ENCODE results near the gene DOCK9. TPM values are rescaled to one million over a fixed set of nuclear protein-coding genes. Genes with fewer than 3 reads are reported as not detected.

The DOCK9 gene
- polyA plus RNA-seq, 1 donor (not counting 4 experiments of a cell fraction or from before 2014, with no cell fraction given): 110 TPM

GRCh38 chr13:98930151-98930591 is 47.7 kb downstream of the DOCK9 start:
- no peak overlapping the region for H2AFZ ChIP-seq (ENCODE audit: control insufficient read depth, low read length)
- peaks cover 0 to 1% of the 10 kb centered on the region in 2 experiments for H3K36me3 ChIP-seq (ENCODE audit: control insufficient read depth in 2 of 2, extremely low read depth in 1 of 2, insufficient read depth in 2 of 2, low read length in 2 of 2)
- no peak overlapping the region for H3K4me2 ChIP-seq (ENCODE audit: control insufficient read depth, extremely low read depth, insufficient read depth, low read depth, low read length)
- no peak for FAIRE-seq
- H3K27me3 ChIP-seq (ENCODE audit: control insufficient read depth, extremely low read depth, insufficient read depth, low read length): no peaks in the 10 kb centered on the region
- no peak for TF ChIP-seq EZH2 (IDR thresholded peaks at IDR 0.05; ENCODE audit: low read length)
- TF ChIP-seq, protein P1, sequence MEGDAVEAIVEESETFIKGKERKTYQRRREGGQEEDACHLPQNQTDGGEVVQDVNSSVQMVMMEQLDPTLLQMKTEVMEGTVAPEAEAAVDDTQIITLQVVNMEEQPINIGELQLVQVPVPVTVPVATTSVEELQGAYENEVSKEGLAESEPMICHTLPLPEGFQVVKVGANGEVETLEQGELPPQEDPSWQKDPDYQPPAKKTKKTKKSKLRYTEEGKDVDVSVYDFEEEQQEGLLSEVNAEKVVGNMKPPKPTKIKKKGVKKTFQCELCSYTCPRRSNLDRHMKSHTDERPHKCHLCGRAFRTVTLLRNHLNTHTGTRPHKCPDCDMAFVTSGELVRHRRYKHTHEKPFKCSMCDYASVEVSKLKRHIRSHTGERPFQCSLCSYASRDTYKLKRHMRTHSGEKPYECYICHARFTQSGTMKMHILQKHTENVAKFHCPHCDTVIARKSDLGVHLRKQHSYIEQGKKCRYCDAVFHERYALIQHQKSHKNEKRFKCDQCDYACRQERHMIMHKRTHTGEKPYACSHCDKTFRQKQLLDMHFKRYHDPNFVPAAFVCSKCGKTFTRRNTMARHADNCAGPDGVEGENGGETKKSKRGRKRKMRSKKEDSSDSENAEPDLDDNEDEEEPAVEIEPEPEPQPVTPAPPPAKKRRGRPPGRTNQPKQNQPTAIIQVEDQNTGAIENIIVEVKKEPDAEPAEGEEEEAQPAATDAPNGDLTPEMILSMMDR (optimal IDR thresholded peaks at IDR 0.05 in 1 of 3, IDR thresholded peaks at IDR 0.05 in 1 of 3, conservative IDR thresholded peaks at IDR 0.05 in 1 of 3; ENCODE audit: extremely low read depth in 1 of 3, insufficient read depth in 2 of 3, low read length in 3 of 3): no peak
- DNase-seq (ENCODE audit: low read depth, low spot score): no peak
- H3K27ac ChIP-seq (ENCODE audit: control insufficient read depth, insufficient read depth, low read length): no peak overlapping the region
- no peak overlapping the region for H3K4me3 ChIP-seq (ENCODE audit: control insufficient read depth in 2 of 3, extremely low read depth in 1 of 3, insufficient read depth in 2 of 3, low read depth in 1 of 3, low read length in 3 of 3)
- no peaks in the 10 kb centered on the region for H4K20me1 ChIP-seq (ENCODE audit: control insufficient read depth, extremely low read depth, insufficient read depth, low read length)
- H3K4me1 ChIP-seq (ENCODE audit: control insufficient read depth, extremely low read depth, insufficient read depth, low read length): no peaks in the 10 kb centered on the region
- no peaks in the 10 kb centered on the region for H3K9me1 ChIP-seq (ENCODE audit: control insufficient read depth, extremely low read depth, insufficient read depth, low read length)
- no peaks in the 10 kb centered on the region for H3K9me3 ChIP-seq (ENCODE audit: control insufficient read depth, low read depth, low read length)
- H3K9ac ChIP-seq (ENCODE audit: control insufficient read depth, extremely low read depth, insufficient read depth, low read length): no peak overlapping the region
- dilution Hi-C loops (cut with MboI; ENCODE audit: extremely low pct_ligation_motif_present, low sequenced_read_pairs): no loop called here
- H3K79me2 ChIP-seq (ENCODE audit: control insufficient read depth, insufficient read depth, low read length): peaks cover 31% of the 10 kb centered on the region

DNA sequence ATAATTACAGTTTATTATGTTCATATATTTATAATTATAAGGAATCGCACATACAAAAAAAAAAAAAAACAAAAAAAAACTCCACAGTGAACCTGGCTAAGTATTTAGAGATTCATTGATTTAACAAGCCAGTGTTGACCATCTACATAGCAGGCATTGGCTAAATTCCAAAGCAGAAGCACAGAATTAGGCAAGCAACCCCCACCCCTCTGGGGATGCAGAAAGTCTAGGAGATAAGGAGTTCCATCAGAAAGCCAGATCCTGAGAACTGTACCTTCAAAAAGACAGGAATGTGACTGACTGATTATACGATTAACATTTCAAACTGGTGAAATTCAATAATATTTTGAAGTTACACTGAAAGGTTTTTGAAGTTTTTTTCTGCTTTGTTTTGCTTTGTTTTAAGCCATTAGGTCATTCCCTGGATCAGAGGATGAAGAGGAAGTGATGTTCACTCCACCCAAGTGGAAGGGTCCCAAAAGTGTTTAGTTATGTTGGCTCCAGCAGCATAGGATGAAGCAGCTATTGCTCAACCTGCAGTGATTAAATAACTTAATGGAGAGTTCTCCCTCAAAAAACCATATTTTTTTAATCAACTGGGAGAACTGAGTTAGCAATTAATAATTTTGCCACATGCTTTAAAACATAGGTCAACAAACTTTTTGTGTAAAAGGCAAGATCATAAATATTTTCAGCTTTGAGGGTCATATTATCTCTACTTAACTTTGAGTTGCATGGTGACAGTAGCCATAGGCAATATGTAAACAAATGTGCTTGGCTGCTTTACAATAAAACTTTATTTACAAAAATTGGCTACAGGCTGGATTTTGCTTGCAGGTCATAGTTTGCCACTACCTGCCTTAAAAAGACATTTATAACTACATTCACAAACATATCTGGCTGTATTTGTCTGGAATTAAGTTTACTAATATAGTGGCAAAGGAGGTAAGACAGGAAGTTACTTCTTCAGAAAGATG is 49.6 kb downstream of the DOCK9 start:
- Histone ChIP-seq H3K27me3 (ENCODE audit: control insufficient read depth, extremely low read depth, insufficient read depth, low read length) (no peaks in the 10 kb centered on the region), H3K79me2 (ENCODE audit: control insufficient read depth, insufficient read depth, low read length) (peaks cover 17% of the 10 kb centered on the region), H3K9ac (ENCODE audit: control insufficient read depth, extremely low read depth, insufficient read depth, low read length) (no peak overlapping the region), H3K9me3 (ENCODE audit: control insufficient read depth, low read depth, low read length) (no peaks in the 10 kb centered on the region), H3K27ac (ENCODE audit: control insufficient read depth, insufficient read depth, low read length) (no peak overlapping the region), H3K4me1 (ENCODE audit: control insufficient read depth, extremely low read depth, insufficient read depth, low read length) (no peaks in the 10 kb centered on the region), H3K9me1 (ENCODE audit: control insufficient read depth, extremely low read depth, insufficient read depth, low read length) (no peaks in the 10 kb centered on the region), H3K4me2 (ENCODE audit: control insufficient read depth, extremely low read depth, insufficient read depth, low read depth, low read length) (no peak overlapping the region), H3K36me3 (ENCODE audit: control insufficient read depth in 2 of 2, extremely low read depth in 1 of 2, insufficient read depth in 2 of 2, low read length in 2 of 2) (peaks cover 4% of the 10 kb centered on the region in 2 experiments), H2AFZ (ENCODE audit: control insufficient read depth, low read length) (no peak overlapping the region), H3K4me3 (ENCODE audit: control insufficient read depth in 2 of 3, extremely low read depth in 1 of 3, insufficient read depth in 2 of 3, low read depth in 1 of 3, low read length in 3 of 3) (no peak overlapping the region), H4K20me1 (ENCODE audit: control insufficient read depth, extremely low read depth, insufficient read depth, low read length) (no peaks in the 10 kb centered on the region)
- TF ChIP-seq, protein P1 (optimal IDR thresholded peaks at IDR 0.05 in 1 of 3, IDR thresholded peaks at IDR 0.05 in 1 of 3, conservative IDR thresholded peaks at IDR 0.05 in 1 of 3; ENCODE audit: extremely low read depth in 1 of 3, insufficient read depth in 2 of 3, low read length in 3 of 3): no peak
- no peak for TF ChIP-seq EZH2 (IDR thresholded peaks at IDR 0.05; ENCODE audit: low read length)
- FAIRE-seq (no peak), DNase-seq (ENCODE audit: low read depth, low spot score) (no peak)
- dilution Hi-C loops (cut with MboI; ENCODE audit: extremely low pct_ligation_motif_present, low sequenced_read_pairs): no loop called here

All from keratinocyte (primary cell).